Cortex of kidney (tissue), 1 donor: ENCODE results near the gene ACVR2B.

Experiments used
- DNase-seq: peaks from one replicate; lab custom pipeline; 2025; lab: John Stamatoyannopoulos, UW

Gene ACVR2B

DNA sequence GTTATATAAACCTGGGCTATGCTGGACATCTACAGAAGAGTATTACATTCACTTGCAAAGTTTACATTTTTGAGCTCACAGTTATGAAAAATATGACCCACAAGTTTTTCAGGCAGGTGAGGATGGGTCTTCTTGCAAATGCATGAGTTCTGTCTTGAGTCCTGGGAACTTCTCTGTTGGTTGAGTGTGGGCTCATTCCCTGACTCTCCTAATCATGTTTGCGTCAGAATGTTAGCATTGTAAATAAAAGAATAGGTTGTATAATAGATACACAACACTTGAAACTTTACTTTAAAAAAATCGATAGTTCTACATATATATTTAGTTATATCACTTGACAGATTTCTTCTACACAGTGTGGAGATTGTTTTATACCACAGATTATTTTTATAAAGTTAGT is 35.3 kb downstream of the ACVR2B start:
- DNase-seq = no peak

DNA sequence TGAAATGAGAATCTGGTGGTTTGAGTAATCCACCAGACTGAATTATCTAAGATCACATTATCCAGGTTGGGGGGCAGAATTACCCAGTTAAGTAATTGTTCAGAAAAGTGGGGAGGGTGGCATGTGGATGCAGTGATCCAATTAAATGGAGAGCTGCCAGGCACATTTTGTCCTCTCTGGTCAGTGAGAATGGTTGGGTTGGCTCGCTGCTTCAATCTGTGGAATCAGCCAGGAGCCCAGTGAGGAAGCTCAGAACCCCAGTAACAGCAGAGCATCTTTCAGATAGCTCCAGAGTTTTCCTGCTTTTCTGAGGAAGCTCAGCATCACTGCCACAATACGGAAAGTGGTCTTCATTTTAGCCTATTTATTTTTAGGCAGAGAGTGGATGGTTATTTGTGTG is 36.1 kb downstream of the ACVR2B start:
- no peak for DNase-seq

DNA sequence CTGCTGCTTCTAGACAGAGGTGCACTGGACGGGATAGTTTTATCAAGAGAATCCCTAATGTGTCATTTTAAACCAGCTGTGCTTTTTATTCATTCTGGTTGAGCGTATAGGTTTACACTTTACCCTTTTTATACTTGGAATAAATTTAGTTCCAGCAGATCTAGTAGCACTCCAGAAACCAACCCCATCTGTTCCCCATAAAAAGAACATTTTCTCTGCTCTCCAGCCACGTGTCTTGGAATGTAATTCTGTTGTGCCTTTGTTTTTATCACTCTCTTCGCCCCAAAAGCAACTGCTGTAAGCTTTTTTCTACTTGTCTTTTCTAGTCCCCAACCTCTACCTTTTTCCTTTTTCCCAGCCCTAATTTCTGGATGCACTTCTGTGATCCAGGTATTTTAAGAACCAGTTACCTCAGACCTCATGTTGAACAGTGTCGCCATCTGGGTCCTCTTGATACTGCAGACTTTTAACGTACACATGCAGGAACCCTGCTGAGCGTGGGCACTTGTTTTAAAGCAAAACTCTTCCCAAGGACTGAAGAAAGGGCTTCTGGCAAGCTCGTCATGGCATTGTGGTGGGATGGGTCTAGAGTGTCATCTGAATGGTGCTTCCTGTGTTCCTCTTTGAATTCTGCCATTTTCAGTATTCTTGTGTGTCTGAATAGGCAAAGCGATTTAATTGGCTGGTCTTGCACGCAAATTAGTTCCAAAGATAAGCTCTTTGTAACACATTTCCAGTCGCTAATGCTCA is 36.8 kb downstream of the ACVR2B start:
- no peak for DNase-seq

DNA sequence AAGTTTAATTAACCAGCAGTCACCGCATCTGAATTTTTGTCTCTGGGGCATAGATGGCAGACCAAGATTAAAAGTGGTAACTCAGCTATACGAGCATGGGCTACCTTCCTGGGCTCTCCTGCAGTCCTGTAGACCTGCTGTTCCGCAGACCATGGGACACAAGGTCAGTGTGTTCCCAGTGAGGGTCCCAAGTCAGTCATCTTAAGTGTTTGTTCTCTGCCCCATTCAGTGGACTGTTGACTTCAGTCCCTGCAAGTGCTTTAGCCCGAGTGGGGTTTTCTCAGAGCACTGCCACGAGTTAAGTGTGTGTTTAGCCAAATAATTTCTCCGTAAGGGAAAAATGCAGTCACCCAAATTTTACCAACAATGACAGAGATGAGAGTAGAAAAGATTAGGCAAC is 37.5 kb downstream of the ACVR2B start:
- no peak for DNase-seq

DNA sequence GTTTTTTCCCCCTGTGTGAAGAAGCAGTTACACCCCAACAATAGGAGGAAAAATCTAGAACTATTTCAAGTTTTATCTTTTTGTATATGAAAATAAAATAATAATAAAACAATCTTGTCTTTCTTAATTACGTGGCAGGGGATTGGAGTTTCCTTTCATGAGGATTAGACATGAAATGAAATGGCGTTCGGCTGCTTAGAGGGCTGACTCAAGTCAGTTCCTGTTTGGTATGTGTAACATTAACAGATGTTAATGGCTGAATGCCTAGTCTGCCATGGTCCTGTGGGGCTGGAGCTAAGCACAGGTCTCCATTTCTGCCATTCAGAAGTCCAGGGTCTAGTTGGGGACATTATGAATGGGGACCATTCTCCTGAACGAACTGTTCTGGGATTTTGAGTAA is 39.3 kb downstream of the ACVR2B start:
- DNase-seq = no peak

DNA sequence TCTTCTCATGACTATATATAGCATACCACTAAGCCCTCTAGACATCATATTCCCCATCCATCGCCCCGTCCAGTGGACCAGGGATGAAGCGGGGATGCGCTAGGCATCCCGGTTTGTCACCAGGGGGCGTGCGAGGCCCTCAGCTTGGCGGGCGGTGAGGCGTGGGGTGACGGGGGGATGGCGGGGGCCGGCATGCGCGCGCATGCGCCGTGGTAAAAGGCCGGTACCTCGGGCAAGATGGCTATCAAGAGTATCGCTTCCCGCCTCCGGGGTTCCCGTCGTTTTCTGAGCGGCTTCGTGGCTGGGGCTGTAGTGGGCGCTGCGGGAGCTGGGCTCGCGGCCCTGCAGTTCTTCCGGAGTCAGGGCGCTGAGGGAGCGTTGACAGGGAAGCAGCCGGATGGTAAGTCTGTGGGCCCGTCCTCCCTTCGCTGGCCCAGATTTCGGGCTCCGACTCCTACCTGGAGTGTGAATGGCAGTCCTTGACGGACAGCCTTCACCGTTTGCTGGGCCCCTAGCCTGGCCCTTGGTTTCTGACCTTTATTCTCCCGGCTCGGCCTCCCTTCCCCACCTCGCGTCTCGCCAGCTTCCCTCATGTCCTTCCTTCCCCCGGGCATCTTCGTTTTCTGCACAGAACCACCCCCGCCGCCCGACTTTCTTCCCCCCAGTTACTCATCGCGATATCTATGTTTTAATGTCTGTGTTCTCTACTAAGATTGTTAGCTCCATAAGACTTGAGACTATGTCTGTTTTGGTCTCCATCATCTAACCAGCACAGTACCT is 42.6 kb downstream of the ACVR2B start, which contains the start of gene EXOG:
EXOG (plus strand) TSS at position 210 of the 780 bp plus-strand sequence; CDS start at position 238, 28 bp downstream.
- peak; percentile 80 for DNase-seq

DNA sequence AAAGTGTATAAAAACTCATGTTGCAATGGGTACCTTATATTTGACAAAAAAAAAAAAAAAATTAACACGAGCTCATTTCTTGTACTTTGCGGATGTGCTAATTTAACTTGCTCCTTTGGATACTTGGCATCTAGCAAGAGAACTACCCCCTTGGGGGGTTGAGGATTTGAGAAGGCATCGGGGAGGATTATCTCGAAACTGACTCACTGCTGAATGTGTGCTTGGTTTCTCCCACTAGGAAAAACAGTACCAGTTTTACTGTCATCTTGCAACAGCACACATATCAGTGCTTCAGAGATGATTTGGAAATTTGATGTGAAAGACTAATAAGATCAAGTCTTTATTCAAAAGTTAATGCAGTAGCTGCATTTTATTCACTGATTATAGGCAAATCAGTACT is 43.3 kb downstream of the ACVR2B start:
- no peak for DNase-seq

DNA sequence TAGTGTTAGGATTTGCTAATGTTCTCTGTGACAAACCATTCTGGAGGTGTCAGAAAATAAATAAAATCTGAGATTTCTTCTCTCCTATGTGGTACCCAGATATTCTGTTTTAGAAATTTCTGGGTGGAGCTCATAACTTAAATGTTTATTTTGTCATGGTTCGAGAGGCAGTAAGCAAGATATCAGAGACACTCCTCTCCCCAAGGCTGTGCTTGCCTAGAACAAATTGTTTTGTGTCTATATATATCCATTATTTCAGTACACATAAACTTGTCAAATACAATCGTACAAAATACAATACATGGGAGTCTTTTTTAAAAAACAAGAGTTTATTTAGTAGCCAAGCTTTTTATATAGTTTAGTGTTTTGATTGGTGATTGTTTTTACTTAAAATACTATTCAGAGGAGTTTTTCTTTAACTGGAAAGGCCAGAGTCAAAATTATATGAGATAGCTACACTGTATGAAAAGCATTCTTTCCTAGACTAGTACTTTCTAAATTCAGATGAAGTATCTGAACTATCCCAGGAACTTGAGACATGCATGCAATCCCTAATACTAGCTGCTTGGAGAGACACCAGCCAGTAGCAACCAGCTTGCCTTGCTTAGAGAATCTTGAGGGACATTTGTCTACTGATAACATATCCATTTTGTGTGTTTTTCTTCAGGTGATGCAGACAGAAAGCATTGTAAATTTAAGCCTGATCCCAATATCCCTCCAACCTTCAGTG is 47.2 kb downstream of the ACVR2B start:
- no peak for DNase-seq

DNA sequence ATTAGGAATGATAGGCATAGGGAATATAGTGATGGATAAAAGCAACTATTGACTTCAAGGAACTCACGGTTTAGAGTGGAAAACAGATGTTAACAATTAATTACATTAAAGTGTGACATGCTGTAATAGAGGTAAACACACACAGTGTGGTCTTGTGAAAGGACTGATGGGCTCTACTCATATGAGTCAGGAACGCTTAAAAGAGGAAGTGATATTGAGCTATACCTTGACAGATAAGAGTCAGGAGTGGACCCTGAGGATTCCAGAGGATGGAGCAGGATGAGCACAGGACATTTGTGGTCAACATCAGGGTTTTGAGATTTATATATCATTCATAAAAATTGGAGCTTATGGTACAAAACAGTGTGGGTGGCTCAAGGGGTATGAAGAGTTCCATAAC is 53.4 kb downstream of the ACVR2B start:
- no peak for DNase-seq

DNA sequence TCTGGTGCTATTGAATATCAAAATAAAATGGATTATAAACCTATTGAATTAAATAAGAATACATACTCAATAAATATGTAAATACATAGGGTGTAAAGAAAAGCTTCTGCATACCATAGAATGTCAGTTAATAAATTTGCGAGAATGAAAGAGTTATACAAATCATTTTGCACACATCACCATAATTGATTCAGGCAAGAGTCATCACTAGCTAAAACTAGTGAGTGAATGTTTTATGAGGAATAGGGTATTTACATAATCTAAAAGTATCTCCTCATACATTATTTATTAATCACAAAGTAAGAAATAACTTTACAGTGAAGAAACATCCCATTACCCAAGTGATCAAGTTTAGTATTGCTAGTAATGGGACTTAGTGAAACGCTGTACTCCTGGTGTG is 56.0 kb downstream of the ACVR2B start:
- no peak for DNase-seq

DNA sequence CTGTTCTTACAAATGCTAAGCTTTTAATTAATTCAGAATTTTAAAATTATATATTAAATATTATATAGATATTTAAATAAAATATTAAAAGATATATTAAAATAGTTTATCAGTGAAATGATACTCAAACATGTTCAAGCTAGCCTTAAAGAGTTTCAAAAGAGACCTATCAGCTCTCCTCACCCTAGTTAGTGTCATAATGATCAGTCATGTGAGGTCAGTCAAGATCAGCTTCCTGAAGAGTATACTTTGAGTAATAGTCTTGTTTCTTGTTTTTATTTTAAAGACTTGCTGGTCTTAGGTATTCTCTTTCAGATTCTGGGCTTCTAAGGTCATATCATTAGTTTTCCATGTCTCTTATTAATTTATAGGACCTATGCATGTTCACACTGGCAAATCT is 56.9 kb downstream of the ACVR2B start:
- DNase-seq = no peak

DNA sequence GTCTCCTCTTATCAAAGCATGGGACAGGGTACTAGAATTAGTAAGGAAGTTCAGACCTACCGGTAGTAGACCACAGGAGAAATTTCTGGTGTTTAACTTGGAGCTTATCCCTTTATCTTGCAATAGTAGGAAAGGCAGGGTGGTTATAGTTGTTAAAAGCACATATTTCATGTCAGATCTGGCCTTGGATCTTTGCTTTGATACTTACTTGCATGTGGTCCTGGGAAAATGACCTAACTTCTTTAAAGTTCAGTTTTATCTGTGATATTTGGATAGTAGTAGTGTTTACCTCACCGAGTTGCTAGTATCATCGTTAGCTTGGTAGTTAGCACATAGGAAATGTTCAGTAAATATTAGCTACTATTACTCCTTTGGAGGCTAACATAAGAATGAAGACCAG is 57.9 kb downstream of the ACVR2B start:
- DNase-seq = no peak

DNA sequence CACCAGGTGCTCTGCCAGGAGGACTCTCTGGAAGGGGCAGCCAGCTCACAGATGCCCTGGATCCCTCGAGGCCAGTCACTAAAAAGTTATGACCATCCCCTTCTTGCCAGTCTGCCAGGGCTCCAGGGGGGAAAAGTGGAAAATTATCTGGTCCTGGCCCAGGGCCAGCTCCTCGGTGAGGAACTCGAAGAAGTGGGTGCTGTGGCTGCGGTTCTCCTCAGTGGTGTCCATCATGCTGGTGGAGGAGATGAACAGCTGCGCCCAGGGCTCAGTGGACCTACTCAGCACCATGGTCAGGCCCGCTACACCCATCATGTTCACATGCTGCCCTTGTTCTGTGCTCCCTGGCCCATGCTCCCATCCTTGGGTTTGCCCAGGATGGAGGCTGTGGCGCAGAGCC is 61.7 kb downstream of the ACVR2B start:
- no peak for DNase-seq

DNA sequence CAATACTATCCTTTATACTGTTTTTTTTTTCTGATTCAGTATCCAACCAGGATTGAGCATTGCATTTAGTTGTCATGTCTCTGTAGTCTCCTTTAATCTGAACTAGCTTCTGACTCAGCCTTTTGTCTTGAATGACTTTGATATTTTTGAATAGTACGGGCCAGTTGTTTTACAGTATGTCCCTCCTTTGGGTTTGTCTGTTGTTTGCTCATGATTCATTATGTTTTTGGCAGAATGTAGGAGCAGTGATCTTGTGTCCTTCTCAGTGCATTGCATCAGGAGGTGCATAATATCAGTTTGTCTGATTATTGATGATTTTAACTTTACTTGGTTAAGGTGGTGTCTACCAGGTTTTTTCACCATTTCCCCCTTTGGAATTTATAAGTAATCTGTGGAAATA is 63.0 kb downstream of the ACVR2B start:
- DNase-seq = no peak

DNA sequence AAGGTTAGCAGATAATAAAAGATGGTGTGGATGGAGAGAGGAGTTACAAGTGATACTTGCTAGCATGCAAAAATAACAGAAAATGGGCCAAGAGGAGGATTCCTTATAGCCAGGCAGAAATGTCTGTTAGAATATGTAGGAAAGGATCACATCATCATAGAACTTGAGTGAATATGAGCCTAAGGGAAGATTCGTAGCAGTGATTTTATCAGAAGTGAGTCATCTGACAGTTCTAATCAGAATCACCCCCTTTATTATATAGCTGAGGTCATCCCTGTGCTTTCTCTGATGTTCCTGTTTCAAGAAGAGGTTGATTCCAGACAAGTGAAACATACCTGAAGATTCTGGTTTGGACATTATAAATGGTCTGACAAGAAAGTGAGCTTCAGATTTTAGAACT is 65.3 kb downstream of the ACVR2B start:
- DNase-seq = no peak

DNA sequence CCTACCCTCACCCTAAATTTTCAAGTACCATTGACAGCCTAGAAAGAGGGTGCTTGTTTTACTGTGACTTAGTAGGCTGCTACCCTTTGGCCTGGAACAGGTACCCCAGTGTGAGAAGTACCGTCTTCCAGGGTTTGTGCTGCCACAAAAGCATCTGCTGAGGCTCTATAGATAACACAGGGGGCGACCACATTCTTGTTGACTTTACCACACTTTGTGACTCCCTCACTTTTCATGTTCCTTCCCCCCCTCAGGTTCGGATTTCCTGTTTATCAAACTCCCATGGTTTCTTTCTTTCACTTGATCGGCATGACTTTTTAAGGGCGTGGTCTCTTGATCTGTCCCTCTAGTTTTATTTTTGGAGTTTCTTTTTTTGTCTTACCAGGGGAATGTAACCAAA is 66.0 kb downstream of the ACVR2B start:
- no peak for DNase-seq

DNA sequence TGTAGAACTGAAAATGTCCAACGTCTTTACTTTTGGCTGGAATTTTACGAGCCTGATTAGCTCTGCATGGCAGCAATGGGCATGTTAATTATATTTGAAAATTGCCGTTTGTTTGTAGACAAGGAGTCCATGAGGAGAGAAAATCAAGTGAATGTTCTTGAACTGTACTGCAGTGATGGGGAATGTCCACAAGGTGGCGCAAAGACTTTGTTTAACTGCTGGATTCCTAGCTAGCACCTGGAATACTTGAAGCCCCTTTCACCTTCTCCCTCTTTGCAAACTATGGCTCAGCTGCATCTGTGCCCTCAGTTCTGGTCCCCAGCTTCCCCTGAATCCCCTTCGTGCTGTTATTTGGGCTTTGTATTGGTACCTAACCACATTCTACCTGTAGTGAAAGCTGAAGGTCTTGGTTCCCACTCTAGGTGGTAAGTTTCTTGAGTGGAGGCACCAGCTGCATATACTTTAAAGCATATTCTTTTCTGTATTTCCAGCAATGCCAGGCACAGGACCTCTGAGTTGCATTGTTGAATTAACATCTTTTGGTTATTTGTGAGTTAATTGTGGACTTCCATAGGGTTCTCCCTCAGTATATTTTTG is 67.8 kb downstream of the ACVR2B start:
- DNase-seq = no peak

DNA sequence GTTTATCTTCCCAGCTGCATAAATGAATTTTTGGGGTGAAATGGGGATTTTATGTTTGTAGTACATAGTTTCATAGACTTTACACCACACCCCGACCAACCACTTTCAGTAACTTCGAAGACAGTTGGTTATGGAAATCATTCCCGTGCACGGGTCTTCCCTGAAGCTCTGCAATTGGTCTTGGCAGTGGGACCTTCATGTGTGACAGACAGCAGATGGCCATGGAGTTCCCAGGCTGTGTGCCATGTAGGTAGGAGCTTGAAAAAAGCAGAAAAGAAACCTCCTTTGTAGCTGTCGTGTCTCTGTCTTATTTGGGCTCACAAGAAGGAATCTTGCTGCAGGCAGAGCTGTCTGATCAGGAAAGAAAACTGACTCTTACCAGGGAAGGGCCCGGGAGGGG is 68.3 kb downstream of the ACVR2B start:
- DNase-seq = no peak

DNA sequence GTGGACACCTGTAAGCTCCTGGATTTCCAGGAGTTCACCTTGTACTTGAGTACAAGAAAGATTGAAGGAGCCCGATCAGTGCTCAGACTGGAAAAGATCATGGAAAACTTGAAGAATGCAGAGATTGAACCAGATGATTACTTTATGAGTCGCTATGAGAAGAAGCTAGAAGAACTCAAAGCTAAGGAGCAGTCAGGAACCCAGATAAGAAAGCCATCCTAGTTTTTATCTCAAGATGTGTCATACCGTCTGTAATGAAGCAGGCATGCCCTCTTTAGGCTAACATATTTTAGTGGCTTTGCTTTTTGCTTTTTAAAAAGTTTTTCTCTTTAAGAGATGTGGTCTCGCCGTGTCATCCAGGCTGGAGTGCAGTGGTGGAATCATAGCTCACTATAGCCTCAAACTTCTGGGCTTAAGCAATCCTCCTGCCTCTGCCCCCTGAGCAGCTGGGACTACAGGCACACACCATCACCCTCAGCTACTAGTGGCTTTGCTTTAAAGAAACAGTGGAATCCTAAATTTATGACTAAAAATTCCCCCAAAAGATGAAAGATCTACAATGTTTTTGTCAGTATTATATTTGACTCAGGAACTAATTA is 70.5 kb downstream of the ACVR2B start:
- no peak for DNase-seq

DNA sequence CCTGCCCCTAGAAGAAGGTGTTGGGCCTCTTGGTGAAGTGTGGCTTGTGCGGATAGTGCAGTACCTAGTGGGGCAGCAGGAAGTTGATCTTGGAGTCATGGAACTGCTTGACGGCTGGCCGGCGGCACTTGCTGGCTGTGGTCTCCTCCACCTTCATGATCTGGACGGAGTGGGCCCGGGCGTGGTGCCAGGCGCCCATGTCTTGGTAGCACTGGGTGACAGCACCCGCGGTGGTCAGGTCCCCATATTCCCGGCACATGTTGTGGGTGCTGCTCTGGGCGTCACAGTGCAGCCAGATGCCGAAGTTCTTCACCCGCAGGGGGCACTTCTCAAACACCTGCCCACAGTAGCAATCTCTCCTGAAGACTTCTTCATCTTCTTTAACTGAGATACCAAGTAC is 73.1 kb downstream of the ACVR2B start:
- no peak for DNase-seq

DNA sequence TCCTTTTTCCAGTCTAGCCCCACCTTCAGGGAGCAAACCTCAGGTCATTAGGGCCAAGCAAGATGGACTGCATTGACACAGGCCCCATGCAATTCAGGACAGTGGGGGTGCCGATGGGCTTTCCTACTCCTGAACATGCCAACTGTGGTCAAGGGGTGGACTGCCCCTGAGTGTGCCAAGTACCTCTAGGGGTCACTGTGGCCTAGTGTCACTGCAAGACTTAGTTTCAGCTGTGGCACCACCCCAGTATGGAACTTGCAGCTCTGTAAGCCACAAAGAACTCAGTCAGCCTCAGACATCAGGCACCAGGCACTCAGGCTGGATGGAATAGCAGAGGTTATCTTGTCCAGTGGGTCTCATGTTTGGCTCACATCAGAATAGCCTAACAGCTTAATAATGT is 74.8 kb downstream of the ACVR2B start:
- no peak for DNase-seq

DNA sequence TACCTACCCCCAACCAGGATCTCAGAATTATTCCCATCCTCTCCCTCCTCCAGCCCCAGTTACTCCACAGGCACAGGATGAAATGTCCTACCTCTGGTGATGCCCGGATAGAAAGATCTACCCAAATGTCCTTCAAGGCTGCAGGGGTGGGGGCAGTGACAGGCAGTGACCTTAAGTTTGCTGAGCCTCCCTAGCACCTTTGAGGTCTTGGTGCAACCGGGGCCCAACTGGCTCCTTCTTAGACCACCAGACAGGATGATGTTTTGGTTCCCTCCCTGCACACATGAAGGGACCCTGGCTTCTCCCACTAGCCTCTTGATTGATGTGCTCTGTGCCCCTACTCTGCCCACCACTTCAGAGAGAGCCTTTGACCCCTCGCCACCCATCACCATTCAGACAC is 78.8 kb downstream of the ACVR2B start:
- no peak for DNase-seq
